ENCODE results near the gene TDRD9.

Gene TDRD9

GRCh38 chr14:103890052-103890371 is 38.2 kb upstream of the TDRD9 start:
- TF ChIP-seq CTCF (IDR thresholded peaks at IDR 0.05), result no peak

GRCh38 chr14:103890821-103891666 is 37.2 kb upstream of the TDRD9 start:
- TF ChIP-seq CTCF (IDR thresholded peaks at IDR 0.05), result no peak

GRCh38 chr14:103891667-103892215 is 36.5 kb upstream of the TDRD9 start:
- TF ChIP-seq CTCF (IDR thresholded peaks at IDR 0.05), result no peak

- TF ChIP-seq CTCF (IDR thresholded peaks at IDR 0.05), result no peak
Observed at GRCh38 chr14:103892247-103892646, 36.0 kb upstream of the TDRD9 start.

- no peak for TF ChIP-seq CTCF (IDR thresholded peaks at IDR 0.05)
Observed at GRCh38 chr14:103894034-103894722, 34.1 kb upstream of the TDRD9 start.

GRCh38 chr14:103894723-103895059 is 33.6 kb upstream of the TDRD9 start:
- no peak for TF ChIP-seq CTCF (IDR thresholded peaks at IDR 0.05)

GRCh38 chr14:103896578-103896977 is 31.7 kb upstream of the TDRD9 start:
- no peak for TF ChIP-seq CTCF (IDR thresholded peaks at IDR 0.05)

All from LNCAP (cell line).